Measurements from ENCODE around the gene CEACAM21. TPM values are rescaled to one million over a fixed set of nuclear protein-coding genes. Genes with fewer than 3 reads are reported as not detected.

Gene CEACAM21
- total RNA-seq, 1 experiment from 2014 or later = not detected

GRCh38 chr19:41624515-41624914, 48.5 kb downstream of the CEACAM21 start:
- Histone ChIP-seq H2BK15ac (ENCODE audit: low read depth, low read length) (no peak overlapping the region), H3K79me2 (ENCODE audit: insufficient read depth, low read length) (no peaks in the 10 kb centered on the region), H3K14ac (ENCODE audit: insufficient read depth, low read length) (no peak overlapping the region), H3K23me2 (ENCODE audit: insufficient read length, low read depth, low read length, poor library complexity, severe bottlenecking) (no peaks in the 10 kb centered on the region), H2BK20ac (ENCODE audit: low read depth, low read length, poor library complexity, severe bottlenecking) (no peak overlapping the region), H4K8ac (replicated peaks; ENCODE audit: insufficient read length, low read depth, low read length) (no peak overlapping the region), H4K91ac (ENCODE audit: insufficient read length, low read depth, low read length) (no peak overlapping the region), H2AK5ac (ENCODE audit: insufficient read length, low read length) (no peak overlapping the region), H4K5ac (ENCODE audit: insufficient read length, low read depth, low read length) (no peak overlapping the region), H3K18ac (ENCODE audit: insufficient read length, low read depth, low read length) (no peak overlapping the region), H3K9ac (ENCODE audit: extremely low read depth, insufficient read length, low read length) (no peak overlapping the region), H3K79me1 (ENCODE audit: insufficient read depth, low read depth, low read length, poor library complexity, severe bottlenecking) (no peaks in the 10 kb centered on the region), H3K4me1 (ENCODE audit: insufficient read depth, low read length) (no peaks in the 10 kb centered on the region), H2BK5ac (ENCODE audit: insufficient read length, low read length) (no peak overlapping the region), H4K20me1 (ENCODE audit: control insufficient read depth, insufficient read depth, insufficient read length) (no peaks in the 10 kb centered on the region), H3K9me3 (ENCODE audit: control insufficient read depth, low read depth, low read length) (peaks cover 66% of the 10 kb centered on the region), H2AFZ (ENCODE audit: low read length) (no peak overlapping the region), H3K23ac (ENCODE audit: insufficient read length, low read depth, low read length) (no peak overlapping the region), H3T11ph (ENCODE audit: low read length) (no peak overlapping the region), H3K56ac (ENCODE audit: insufficient read length, low read depth, low read length) (no peak overlapping the region), H3K27me3 (ENCODE audit: insufficient read depth, low read length) (no peaks in the 10 kb centered on the region), H2BK120ac (ENCODE audit: low read depth, low read length, poor library complexity, severe bottlenecking) (no peak overlapping the region), H3K4me2 (ENCODE audit: insufficient read depth, insufficient read length, low read length) (no peak overlapping the region), H3K27ac (ENCODE audit: insufficient read length, low read depth, low read length) (no peak overlapping the region), H3K4ac (ENCODE audit: low read depth, low read length) (no peak overlapping the region), H2BK12ac (ENCODE audit: insufficient read length, low read depth, low read length) (no peak overlapping the region)
- H3K36me3 Mint-ChIP-seq (ENCODE audit: insufficient read depth in 1 of 3, low read depth in 3 of 3) = peaks cover 4 to 19% (median 8%) of the 10 kb centered on the region in 3 experiments; a peak in 5 of 7 replicates
- WGBS (ENCODE audit: extremely low coverage, insufficient read length, low lambda C conversion rate) = no CpG with 5 or more reads among the region's 7 CpGs
- no peaks in the 10 kb centered on the region for H3K4me1 Mint-ChIP-seq
- DNase-seq = peak; percentile 8
- no peak overlapping the region for H3K4me3 Mint-ChIP-seq
- peaks cover 85 to 98% of the 10 kb centered on the region in 2 experiments for H3K9me3 Mint-ChIP-seq
- H3K27me3 Mint-ChIP-seq (ENCODE audit: low read depth) = peaks cover 4% of the 10 kb centered on the region
- TF ChIP-seq CTCF (conservative IDR thresholded peaks at IDR 0.05) = no peak
- no peak overlapping the region for H3K27ac Mint-ChIP-seq
